ENCODE results near the gene UBAP2L.

The UBAP2L gene

GRCh38 chr1:154220071-154220969 lies at the start of gene UBAP2L:
TSS of gene UBAP2L (plus strand) at chr1:154220955. CDS start at chr1:154225124, 4,169 bp downstream.
- in situ Hi-C loops (cut with MboI; ENCODE audit: low sequenced_read_pairs): no loop called here

- in situ Hi-C loops (cut with MboI; ENCODE audit: low sequenced_read_pairs): no loop called here
These were observed 49.6 kb upstream of the UBAP2L start for GRCh38 chr1:154171223-154171583.

GRCh38 chr1:154171880-154172279 lies 48.9 kb upstream of the UBAP2L start:
- in situ Hi-C loops (cut with MboI; ENCODE audit: low sequenced_read_pairs): no loop called here

DNA sequence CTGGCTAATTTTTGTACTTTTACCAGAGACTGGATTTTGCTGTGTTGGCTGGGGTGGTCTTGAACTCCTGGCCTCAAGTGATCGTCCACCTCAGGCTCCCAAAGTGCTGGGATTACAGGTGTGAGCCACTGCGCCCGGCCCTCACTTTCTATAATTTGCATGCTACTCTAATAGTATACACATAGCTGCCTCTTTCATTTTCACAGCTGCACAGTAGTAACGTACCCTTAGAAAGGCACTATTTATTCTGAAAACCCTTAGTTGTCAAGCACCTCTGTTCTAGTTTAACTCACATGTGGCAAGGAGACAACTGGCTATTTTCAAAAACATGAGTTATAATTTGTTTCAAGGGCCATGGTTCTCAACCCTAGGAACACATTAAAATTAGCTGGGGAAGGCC lies 46.1 kb upstream of the UBAP2L start:
- in situ Hi-C loops (cut with MboI; ENCODE audit: low sequenced_read_pairs): no loop called here

GRCh38 chr1:154176337-154176736 lies 44.4 kb upstream of the UBAP2L start:
- in situ Hi-C loops (cut with MboI; ENCODE audit: low sequenced_read_pairs): no loop called here

DNA sequence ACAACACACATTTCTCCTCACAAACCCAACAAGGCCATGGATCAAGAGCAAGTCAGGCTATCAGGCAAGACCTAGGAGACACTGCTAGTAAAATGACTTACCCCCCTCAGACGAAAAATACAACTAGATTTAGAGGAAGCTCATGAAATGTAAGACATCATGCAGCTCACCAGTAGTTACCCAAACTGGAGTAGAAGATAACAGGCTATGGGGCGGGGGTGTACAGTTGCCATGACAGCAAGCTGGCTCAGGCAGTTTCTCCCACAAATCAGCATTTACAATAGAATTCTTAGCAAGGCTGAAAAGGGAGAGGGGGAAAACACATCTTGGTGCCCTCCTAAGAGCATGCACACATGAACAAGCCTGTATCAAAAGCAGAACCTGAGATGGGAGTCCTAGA lies 42.7 kb upstream of the UBAP2L start:
- in situ Hi-C loops (cut with MboI; ENCODE audit: low sequenced_read_pairs): no loop called here

- in situ Hi-C loops (cut with MboI; ENCODE audit: low sequenced_read_pairs): no loop called here
These were observed 41.6 kb upstream of the UBAP2L start for GRCh38 chr1:154178911-154179811.

- in situ Hi-C loops (cut with MboI; ENCODE audit: low sequenced_read_pairs): no loop called here
These were observed 40.6 kb upstream of the UBAP2L start for GRCh38 chr1:154179946-154180687.

DNA sequence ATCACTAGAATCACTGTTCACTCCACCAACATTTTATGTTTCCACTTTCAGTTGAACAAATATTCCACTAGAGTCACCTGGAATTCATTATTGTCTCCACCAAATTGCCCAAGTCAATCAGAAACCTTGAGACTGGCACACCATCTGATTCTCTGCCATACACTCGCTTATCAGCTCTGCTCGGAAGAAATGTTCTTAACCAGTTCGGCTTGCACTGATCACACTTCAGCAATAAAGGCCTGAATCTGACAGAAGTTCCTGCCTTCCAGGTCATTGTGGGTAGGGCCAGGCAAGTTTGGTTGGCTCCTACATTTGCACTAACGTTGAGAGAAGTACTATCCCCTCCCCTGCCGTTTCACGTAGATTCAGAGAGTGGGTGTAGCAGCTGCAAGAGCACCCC lies 38.8 kb upstream of the UBAP2L start:
- in situ Hi-C loops (cut with MboI; ENCODE audit: low sequenced_read_pairs): no loop called here

GRCh38 chr1:154182344-154183045 lies 38.3 kb upstream of the UBAP2L start:
- in situ Hi-C loops (cut with MboI; ENCODE audit: low sequenced_read_pairs): no loop called here

DNA sequence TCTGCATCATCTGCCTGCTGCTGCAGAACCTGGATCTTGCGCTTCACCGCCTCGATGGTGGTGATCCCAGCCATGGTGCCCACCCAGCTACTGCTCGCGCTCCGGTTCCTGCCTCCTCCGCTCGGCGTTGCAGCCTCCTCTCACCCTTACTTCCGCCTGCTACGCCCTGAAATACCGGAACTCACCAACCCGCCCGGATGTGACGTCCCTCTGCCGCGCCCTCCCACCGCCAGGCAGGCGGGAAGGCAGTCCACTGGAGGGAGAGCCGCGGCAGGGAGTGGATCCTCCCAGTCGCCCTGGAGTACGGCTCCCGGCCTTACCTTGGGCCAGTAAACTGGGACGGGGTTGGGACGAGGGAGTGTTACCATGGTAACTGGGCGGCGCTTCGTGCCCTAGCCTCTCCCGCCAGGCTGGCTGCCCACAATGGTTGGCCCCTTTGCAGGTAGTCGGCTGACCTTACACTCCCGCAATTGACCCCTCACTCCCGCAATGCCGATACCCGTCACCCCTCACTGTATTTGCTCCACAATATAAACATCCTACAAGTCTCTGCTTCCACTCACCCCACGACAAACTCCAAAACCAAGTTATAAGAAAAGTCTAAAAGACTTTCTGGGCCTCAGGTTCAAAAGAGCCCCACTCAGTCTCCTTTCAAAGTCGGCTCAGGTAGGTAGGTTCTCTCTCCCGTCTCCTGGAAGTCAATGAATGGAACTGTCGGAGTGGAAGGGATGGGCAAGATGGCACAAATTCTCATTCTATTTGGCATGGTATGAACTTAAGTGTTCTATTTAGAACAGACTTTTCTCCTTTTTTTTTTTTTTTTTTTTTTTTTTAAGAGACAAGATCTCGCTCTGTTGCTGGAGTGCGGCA lies 37.5 kb upstream of the UBAP2L start:
- in situ Hi-C loops (cut with MboI; ENCODE audit: low sequenced_read_pairs): no loop called here

DNA sequence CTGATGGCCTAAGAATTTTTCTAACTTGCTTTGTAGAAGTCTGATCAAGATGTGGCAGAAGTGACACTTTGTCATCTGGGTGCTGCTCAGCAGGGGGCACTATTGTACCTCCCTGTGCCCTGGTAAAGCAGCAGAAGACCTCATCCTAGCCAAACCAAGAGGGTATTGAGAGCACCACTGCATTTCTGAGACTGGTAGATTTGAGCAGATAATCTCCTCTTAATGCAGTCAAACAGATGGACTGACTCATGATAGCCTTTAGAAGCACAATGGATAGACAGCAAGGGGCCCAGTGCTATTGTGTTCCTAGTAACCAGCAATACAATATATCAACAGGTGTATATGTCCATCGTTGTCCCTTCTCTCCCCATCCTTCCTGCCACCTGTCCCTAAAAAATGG lies 34.6 kb upstream of the UBAP2L start:
- in situ Hi-C loops (cut with MboI; ENCODE audit: low sequenced_read_pairs): no loop called here

DNA sequence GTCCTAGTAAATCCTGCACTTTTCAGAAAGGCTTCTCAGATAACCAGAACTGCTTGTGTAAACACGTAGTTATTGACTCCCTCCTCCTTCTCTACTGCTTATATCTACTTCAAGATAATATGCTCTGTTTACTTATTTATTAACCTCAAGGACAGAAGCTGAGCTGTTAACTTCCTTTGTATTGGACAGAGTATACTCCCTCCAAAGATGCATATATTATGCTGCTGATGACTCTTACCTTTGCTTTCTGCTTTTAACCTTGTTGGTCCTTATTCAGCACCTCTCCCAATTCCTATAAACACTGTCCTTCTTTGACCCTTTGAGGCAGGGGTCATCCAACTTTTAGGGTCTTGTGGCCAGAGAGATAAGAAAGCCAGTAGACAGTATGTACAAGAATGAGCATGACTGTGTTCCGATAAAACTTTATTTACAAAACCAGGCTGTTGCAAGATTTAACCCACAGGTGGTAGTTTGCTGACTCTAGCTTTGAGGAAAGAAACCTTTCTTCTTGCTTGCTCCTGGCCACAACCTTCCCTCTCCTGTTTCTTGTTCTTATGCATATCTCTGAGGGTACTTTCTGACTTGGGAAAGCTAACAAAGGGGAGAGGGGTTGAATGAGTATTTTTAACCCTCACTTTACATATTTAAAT lies 33.8 kb upstream of the UBAP2L start:
- in situ Hi-C loops (cut with MboI; ENCODE audit: low sequenced_read_pairs): no loop called here

DNA sequence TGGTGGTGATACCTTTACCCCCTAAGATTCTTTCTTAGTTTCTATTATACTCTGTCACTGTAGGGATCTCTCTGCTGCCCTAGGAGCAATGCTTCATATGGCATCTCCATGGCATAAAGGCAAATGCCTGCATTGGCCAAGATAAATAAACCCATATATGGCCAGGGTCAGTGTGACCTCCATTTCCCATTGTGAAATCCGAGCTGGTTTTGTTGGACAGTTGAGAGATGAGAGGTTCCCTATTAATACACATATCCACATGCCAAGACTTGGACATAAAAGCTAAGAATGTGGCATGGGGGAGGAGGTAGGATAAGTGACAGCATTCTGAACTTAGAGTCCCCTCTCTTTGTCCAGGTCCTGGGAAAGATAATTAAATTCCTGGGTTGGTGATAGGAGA lies 30.2 kb upstream of the UBAP2L start:
- in situ Hi-C loops (cut with MboI; ENCODE audit: low sequenced_read_pairs): no loop called here

GRCh38 chr1:154191990-154192461 lies 28.7 kb upstream of the UBAP2L start, which contains the start of gene TPM3:
TSS of gene TPM3 (minus strand) at chr1:154192100. CDS start at chr1:154192018, 82 bp downstream.
- in situ Hi-C loops (cut with MboI; ENCODE audit: low sequenced_read_pairs): no loop called here

- in situ Hi-C loops (cut with MboI; ENCODE audit: low sequenced_read_pairs): no loop called here
These were observed 28.3 kb upstream of the UBAP2L start for GRCh38 chr1:154192476-154192875.

DNA sequence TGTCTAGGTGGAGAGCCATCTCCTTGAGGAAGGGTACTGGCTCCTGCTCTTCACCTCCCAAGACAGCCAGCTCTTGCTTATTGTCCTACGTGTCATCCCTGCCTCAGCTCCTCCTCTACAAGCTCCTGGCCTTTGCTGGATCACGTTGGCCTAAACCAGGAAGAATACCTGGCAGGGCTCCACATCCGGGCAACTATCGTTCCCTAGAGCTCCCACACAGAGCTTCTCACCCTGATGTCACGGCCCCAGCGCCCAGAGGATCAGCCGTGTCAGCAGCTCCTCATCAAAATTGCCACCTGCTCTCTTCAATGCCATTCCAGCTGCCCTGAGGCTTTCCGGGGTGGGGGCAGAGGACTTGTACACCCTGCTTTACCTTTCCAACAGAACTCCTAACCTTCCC lies 26.9 kb upstream of the UBAP2L start:
- in situ Hi-C loops (cut with MboI; ENCODE audit: low sequenced_read_pairs): no loop called here

- in situ Hi-C loops (cut with MboI; ENCODE audit: low sequenced_read_pairs): no loop called here
These were observed 21.8 kb upstream of the UBAP2L start for GRCh38 chr1:154198756-154199562.

All from HL-60/S4 treated with retinoic acid at 250 ng/mL for 4 days and 3 days (cell line).